ENCODE measurements around the gene TRPC4AP. TPM values are rescaled to one million over a fixed set of nuclear protein-coding genes. Genes with fewer than 3 reads are reported as not detected.

Gene TRPC4AP
- total RNA-seq, 1 donor from 2014 or later: 60.2 TPM

DNA sequence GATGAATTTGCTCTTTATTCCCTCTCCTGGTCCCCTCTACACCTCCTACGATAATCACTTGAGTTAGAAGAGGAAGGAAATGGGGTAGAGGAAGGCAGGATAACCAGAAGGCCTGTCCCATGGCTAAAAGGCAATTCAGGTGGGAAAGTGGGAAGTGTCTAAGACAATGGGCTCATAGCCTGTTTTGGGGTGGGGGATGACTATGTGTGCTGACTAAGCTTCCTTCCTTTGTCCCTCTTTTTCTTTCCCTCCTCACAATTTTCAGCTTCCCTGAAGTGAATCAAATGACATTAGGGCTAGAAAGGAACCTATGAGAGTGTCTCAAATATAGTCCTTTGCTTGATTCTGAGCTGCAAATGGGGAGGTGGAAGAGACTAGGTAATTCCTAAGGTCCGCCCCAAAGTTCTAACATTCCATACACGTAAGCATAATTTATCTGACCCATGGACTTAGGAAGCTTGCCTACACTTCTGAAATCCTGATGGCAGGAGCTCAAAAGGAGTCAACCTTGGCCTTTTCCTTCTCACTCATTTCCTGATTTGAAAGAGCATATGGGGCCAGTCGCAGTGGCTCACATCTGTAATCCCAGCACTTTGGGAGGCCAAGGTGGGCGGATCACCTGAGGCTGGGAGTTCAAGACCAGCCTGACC, 30.3 kb upstream of the TRPC4AP start:
- Mint-ChIP-seq H3K27me3 (no peaks in the 10 kb centered on the region), H3K9me3 (no peaks in the 10 kb centered on the region), H3K4me1 (no peaks in the 10 kb centered on the region), H3K36me3 (ENCODE audit: low read depth) (peaks cover 90% of the 10 kb centered on the region), H3K27ac (no peak overlapping the region), H3K4me3 (no peak overlapping the region)
- TF ChIP-seq CTCF (IDR thresholded peaks at IDR 0.05): no peak
- ChIA-PET POLR2A (no interaction called here), CTCF (no interaction called here)
- DNase-seq (no peak), ATAC-seq (ENCODE audit: low read depth) (no peak)
- intact Hi-C loops (cut with micrococcal nuclease): no loop called here

GRCh38 chr20:35121186-35121585, 28.6 kb upstream of the TRPC4AP start:
- H3K27me3 Mint-ChIP-seq: no peaks in the 10 kb centered on the region
- ATAC-seq (ENCODE audit: low read depth) (no peak), DNase-seq (no peak)
- H3K4me3 Mint-ChIP-seq: no peak overlapping the region
- no peak for TF ChIP-seq CTCF (IDR thresholded peaks at IDR 0.05)
- H3K27ac Mint-ChIP-seq: no peak overlapping the region
- intact Hi-C loops (cut with micrococcal nuclease): no loop called here
- ChIA-PET CTCF (no interaction called here), POLR2A (interaction anchor here (0.7 to 1.3 kb wide), 2 partner anchors 23 to 295 kb away, joined by 3 read pairs; no protein-coding TSS in a partner anchor)
- no peaks in the 10 kb centered on the region for H3K4me1 Mint-ChIP-seq
- H3K9me3 Mint-ChIP-seq: no peaks in the 10 kb centered on the region
- H3K36me3 Mint-ChIP-seq (ENCODE audit: low read depth): peaks cover 91% of the 10 kb centered on the region

DNA sequence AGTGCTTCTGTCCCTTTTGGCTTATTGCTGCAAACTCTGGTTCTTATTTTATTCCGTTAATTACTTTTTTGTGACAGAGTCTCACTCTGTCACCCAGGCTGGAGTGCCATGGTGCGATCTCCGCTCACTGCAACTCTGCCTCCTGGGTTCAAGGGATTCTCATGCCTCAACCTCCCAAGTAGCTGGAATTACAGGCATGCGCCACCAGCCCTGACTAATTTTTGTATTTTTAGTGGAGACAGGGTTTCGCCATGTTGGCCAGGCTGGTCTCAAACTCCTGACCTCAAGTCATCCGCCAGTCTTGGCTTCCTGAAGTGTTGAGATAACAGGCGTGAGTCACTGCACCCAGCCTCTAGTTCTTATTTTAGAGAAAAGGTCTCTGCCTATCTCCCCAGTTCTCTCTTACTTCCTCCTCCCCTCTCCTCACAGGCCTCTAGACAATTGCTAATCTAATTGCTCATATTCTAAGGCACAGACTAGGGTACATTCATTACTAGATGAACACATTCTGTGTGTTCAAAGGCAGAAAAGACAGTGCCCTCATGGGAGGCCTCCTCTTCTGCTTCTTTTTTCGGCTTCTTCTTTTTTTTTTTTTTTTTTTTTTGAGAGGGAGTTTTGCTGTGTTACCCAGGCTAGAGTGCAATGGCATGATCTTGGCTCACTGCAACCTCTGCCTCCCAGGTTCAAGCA, 27.6 kb upstream of the TRPC4AP start:
- DNase-seq (no peak), ATAC-seq (ENCODE audit: low read depth) (peak; percentile 71)
- Mint-ChIP-seq H3K27me3 (no peaks in the 10 kb centered on the region), H3K4me3 (no peak overlapping the region), H3K36me3 (ENCODE audit: low read depth) (peaks cover 92% of the 10 kb centered on the region), H3K27ac (peak overlapping the region; percentile 50), H3K9me3 (no peaks in the 10 kb centered on the region), H3K4me1 (no peaks in the 10 kb centered on the region)
- intact Hi-C loops (cut with micrococcal nuclease): no loop called here
- ChIA-PET POLR2A (interaction anchor here (0.7 to 1.3 kb wide), 2 partner anchors 24 to 294 kb away, joined by 3 read pairs; no protein-coding TSS in a partner anchor), CTCF (no interaction called here)
- no peak for TF ChIP-seq CTCF (IDR thresholded peaks at IDR 0.05)

DNA sequence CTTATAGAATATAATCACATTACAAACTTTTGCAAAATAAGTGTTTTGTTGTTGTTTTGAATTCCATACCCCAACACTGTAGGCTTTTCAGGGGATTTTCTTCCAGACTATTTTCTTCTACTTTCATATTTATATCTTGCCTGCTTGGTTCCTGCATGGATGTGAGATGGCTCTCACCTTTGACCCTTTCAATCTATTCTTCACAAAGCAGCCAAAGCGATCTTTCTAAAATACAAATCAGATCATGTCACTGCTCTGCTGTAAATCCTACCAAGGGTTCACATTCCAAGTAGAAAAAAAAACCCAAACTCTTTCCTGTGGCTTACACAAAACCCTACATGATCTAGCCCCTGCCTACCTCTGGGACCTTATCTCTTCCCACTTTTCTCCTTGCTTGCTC, 25.0 kb upstream of the TRPC4AP start:
- no peaks in the 10 kb centered on the region for H3K4me1 Mint-ChIP-seq
- no peak overlapping the region for H3K27ac Mint-ChIP-seq
- no peak for ATAC-seq (ENCODE audit: low read depth)
- DNase-seq: no peak
- H3K4me3 Mint-ChIP-seq: no peak overlapping the region
- no peak for TF ChIP-seq CTCF (IDR thresholded peaks at IDR 0.05)
- intact Hi-C loops (cut with micrococcal nuclease): no loop called here
- POLR2A ChIA-PET: no interaction called here
- no peaks in the 10 kb centered on the region for H3K27me3 Mint-ChIP-seq
- H3K9me3 Mint-ChIP-seq: no peaks in the 10 kb centered on the region
- CTCF ChIA-PET: no interaction called here
- H3K36me3 Mint-ChIP-seq (ENCODE audit: low read depth): peaks cover 80% of the 10 kb centered on the region

DNA sequence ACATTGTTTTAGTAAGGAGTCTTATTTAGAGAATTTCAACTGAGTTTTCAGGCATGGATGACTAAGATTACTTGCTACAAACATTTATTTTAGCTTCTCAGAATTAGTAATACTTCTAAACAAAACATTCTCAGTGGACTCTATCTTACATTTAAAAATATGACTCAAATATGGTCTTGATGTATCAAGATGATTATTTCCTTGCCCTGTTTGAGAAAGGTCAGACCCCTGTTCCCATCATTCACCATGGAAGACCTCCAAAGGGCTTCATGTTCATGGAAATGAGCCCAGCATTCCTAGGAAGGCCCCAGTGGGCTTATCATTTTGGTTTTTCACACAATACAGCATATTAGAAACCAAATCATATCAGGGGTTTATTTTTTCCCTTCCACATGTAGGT, 24.6 kb upstream of the TRPC4AP start:
- ATAC-seq (ENCODE audit: low read depth) (no peak), DNase-seq (no peak)
- Mint-ChIP-seq H3K4me3 (no peak overlapping the region), H3K27me3 (no peaks in the 10 kb centered on the region), H3K36me3 (ENCODE audit: low read depth) (peaks cover 80% of the 10 kb centered on the region), H3K27ac (no peak overlapping the region), H3K4me1 (no peaks in the 10 kb centered on the region), H3K9me3 (no peaks in the 10 kb centered on the region)
- no peak for TF ChIP-seq CTCF (IDR thresholded peaks at IDR 0.05)
- ChIA-PET POLR2A (no interaction called here), CTCF (no interaction called here)
- intact Hi-C loops (cut with micrococcal nuclease): no loop called here
